Smooth muscle cell of the umbilical artery (primary cell): ENCODE data around the gene GDF9. TPM values are rescaled to one million over a fixed set of nuclear protein-coding genes. Genes with fewer than 3 reads are reported as not detected.

Experiments used
- total RNA-seq: library from RNA; depleted of rRNA; stranded (reverse); fragments of >200 nt; gene quantifications from 2 replicates; pipeline ENCODE4 v1.2.3, GENCODE V29; 2014

Gene GDF9, protein sequence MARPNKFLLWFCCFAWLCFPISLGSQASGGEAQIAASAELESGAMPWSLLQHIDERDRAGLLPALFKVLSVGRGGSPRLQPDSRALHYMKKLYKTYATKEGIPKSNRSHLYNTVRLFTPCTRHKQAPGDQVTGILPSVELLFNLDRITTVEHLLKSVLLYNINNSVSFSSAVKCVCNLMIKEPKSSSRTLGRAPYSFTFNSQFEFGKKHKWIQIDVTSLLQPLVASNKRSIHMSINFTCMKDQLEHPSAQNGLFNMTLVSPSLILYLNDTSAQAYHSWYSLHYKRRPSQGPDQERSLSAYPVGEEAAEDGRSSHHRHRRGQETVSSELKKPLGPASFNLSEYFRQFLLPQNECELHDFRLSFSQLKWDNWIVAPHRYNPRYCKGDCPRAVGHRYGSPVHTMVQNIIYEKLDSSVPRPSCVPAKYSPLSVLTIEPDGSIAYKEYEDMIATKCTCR
- total RNA-seq = under 0.01 and 0.09 TPM in 2 replicates

DNA sequence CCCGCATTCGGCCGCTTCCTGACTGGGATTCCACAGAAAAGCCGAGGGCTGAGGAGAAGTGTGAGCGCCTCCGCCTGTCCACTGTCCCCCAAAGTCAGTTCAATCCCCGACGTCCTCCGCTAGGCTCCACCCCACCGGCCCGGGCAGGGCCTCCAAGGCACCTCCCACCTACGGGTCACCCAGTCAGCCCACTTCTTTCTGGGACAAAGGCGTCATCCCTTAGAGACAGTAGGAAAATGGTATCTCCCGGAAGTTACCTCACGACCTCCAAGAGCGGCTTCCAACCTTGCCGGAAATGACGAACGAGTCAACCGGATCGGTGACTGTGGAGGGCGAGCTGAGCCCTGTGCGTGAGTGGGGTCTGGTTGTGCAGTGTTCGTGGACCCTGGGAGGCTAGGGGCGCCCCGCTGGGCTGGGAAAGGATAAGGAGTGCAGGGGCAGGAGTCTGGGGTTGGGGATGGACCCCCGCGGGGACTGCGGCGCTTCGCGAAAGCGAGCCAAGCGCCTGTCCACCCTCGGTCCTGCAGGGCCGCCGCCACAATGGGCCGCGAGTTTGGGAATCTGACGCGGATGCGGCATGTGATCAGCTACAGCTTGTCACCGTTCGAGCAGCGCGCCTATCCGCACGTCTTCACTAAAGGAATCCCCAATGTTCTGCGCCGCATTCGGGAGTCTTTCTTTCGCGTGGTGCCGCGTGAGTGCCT, at the start of gene GDF9, which contains the start of gene UQCRQ:
TSS of gene GDF9 (minus strand) at position 128 of the 704 bp plus-strand sequence. CDS start 1,936 bp downstream, outside the sequence.
TSS of gene UQCRQ (plus strand) at position 301 of the 704 bp plus-strand sequence. CDS start at position 541, 240 bp downstream.

DNA sequence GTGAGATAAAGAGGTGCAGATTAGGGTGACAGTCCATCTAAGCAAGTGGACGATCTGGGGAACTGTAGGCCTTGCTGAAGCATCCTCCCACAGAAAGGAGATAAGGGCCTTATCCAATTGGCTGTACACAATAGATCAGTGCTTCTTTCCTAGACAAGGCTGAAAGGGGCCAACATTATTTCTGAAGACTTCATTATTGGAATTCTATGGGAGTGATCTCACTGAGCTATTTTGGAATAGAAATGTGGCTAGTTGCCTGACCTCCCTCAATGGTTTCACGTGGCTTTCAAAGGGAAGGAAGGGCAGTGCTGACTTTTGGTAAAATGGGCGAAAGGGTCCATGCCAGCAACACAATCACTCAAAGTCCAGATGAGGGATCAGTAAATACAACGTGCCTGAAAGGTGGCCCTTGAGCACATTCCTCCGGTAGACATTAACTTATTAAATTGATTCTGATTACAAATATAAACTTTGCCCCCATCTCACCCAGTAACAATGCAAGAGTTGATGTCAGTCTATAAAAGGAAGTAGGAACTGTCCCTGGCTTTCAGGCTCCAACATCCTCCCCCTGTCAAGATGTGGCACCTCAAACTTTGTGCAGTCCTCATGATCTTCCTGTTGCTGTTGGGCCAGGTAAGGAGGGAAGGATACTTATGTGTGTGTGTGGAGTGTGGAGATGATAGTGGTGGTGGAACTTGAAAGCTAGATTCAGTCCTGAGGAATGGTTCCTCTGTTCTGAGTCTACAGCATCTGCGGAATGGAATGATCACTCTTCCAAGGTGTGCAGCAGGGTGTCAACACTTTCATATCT, 7.1 kb upstream of the GDF9 start, which contains the start of gene LEAP2:
TSS of gene LEAP2 (plus strand) at position 550 of the 811 bp plus-strand sequence. CDS start at position 577, 27 bp downstream.

DNA sequence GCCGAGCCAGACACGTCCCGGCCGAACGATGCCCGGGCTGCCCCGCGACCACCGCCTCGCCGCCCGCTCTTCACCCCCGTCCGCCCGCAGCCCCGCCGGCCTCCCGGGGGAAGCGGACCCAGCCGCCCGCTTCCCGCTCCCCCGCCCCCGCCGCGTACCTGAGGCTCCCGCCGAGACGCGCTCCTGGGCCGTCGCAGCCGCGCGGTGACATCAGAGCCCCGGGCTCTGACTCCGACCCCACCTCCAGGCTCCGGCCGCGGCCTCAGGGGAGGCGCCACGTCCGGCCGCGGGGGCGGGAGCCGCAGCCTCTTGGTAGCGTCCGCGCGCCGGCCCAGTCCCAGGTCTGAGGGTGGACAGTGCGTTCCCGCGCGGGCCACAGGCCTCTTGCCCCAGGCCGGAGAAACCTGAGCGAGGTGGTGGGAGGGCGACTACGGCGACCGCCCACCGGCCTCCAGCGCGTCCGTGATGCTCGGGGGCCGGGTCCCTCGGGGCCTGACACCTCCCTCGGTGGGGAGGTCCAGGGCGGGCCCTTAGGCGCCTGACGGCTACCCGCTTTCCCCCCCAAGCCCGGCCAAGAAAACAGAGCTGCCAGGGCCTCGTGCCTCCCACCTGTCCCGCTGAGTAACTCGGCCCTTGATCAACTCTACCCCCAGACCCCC, 35.7 kb downstream of the GDF9 start, which contains the start of gene SHROOM1:
TSS of gene SHROOM1 (minus strand) at position 212 of the 659 bp plus-strand sequence. CDS start 4,507 bp downstream, outside the sequence.

DNA sequence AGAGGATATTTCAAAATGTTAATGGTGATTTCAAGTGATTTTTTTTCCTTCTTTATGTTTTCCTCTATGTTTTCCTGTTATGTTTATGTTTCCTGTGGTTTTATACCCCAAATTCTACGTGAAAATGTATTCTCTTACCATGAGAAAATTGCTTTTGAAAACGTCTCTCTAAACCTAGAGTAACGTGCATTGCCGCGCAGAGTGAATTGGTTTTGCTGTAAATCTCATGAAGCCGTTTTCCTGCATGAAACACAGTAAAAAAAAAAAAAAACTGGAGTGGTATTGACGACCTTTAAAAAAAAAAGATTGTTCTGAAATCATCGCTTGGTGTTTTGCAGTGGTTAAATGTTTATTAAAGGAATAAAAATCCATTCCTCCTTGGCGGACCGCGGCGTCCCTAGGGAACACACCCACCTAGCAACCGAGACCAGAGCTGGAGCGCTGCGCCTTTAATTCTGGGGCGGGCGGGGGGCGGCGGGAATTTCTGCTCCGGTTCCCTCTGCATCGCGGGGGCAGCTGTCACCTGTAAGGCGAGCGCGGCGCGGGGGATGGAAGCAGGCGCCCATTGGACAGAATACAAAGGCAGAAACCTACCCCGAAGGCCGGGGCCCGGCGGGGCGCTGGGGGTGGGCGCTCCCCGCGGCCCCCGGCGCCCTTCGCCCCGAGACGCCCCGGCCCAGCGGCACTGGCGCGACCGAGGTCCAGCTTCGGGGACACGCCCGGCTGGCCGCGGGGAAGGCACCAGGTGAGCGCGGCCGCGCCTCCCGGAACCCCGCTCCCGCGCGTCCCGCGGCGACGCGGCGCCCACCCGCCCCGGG, 53.3 kb downstream of the GDF9 start, which contains the start of gene SOWAHA:
TSS of gene SOWAHA (plus strand) at position 522 of the 818 bp plus-strand sequence. CDS start 320 bp downstream, outside the sequence.

Other genes starting within 250 kb of the GDF9 start
- not detected in 2 replicates for gene IL13, start 208.3 kb downstream of the GDF9 start, total RNA-seq
- not detected in 2 replicates for gene IL4, start 192.5 kb downstream of the GDF9 start, total RNA-seq
- gene KIF3A, start 128.9 kb downstream of the GDF9 start, total RNA-seq = 15.7 and 16.9 TPM in 2 replicates
- not detected in 2 replicates for gene CCNI2, start 119.0 kb downstream of the GDF9 start, total RNA-seq
- 48.7 and 67.4 TPM in 2 replicates for gene SEPTIN8, start 89.2 kb downstream of the GDF9 start, total RNA-seq
- gene SOWAHA, start 53.2 kb downstream of the GDF9 start, total RNA-seq = not detected in 2 replicates
- 1.8 and 2.1 TPM in 2 replicates for gene SHROOM1, start 35.8 kb downstream of the GDF9 start, total RNA-seq
- gene UQCRQ, start 173 bp upstream of the GDF9 start, total RNA-seq = 43.6 and 105 TPM in 2 replicates
- 0.18 and 0.30 TPM in 2 replicates for gene LEAP2, start 7.2 kb upstream of the GDF9 start, total RNA-seq
- gene AFF4, start 97.2 kb upstream of the GDF9 start, total RNA-seq = 45.4 and 84.6 TPM in 2 replicates
- 7.5 and 11.3 TPM in 2 replicates for gene ZCCHC10, start 160.1 kb upstream of the GDF9 start, total RNA-seq
- gene HSPA4, start 185.5 kb upstream of the GDF9 start, total RNA-seq = 161 and 243 TPM in 2 replicates